WERI-Rb-1 (cell line): ENCODE data around the gene ADAT3.

Experiments
- DNase-seq: peaks from one replicate; pipeline ENCODE4 v3.0.0-alpha.2; 2020
- H3K27ac ChIP-seq: fragments of 250-450 bp; sonication (Bioruptor Pico); 2 replicates; pipeline ENCODE4 v1.5.1; 2020; ENCODE audit warnings: mild to moderate bottlenecking, moderate library complexity
- H3K27me3 ChIP-seq: fragments of 250-450 bp; sonication (Bioruptor Pico); 2 replicates; pipeline ENCODE4 v1.5.1; 2021; ENCODE audit warnings: mild to moderate bottlenecking, low read depth, moderate library complexity; ENCODE audit not compliant: insufficient read depth, severe bottlenecking
- H3K36me3 ChIP-seq: fragments of 250-450 bp; sonication (Bioruptor Pico); 2 replicates; pipeline ENCODE4 v1.5.1; 2020; ENCODE audit warnings: mild to moderate bottlenecking, moderate library complexity
- H3K4me3 ChIP-seq: 2 replicates; pipeline ENCODE4 v1.5.1; 2011; ENCODE audit warnings: low read depth, mild to moderate bottlenecking, control low read depth, low read length
- H3K9me3 ChIP-seq: fragments of 250-450 bp; sonication (Bioruptor Pico); 2 replicates; pipeline ENCODE4 v1.5.1; 2021; ENCODE audit warnings: mild to moderate bottlenecking, moderate library complexity; ENCODE audit not compliant: severe bottlenecking
- TF ChIP-seq, protein P1 (sequence below): IDR thresholded peaks from 2 replicates; pipeline ENCODE4 v1.5.1; 2011; ENCODE audit warnings: low read depth, mild to moderate bottlenecking, control low read depth, inconsistent platforms, low read length

Gene ADAT3

DNA sequence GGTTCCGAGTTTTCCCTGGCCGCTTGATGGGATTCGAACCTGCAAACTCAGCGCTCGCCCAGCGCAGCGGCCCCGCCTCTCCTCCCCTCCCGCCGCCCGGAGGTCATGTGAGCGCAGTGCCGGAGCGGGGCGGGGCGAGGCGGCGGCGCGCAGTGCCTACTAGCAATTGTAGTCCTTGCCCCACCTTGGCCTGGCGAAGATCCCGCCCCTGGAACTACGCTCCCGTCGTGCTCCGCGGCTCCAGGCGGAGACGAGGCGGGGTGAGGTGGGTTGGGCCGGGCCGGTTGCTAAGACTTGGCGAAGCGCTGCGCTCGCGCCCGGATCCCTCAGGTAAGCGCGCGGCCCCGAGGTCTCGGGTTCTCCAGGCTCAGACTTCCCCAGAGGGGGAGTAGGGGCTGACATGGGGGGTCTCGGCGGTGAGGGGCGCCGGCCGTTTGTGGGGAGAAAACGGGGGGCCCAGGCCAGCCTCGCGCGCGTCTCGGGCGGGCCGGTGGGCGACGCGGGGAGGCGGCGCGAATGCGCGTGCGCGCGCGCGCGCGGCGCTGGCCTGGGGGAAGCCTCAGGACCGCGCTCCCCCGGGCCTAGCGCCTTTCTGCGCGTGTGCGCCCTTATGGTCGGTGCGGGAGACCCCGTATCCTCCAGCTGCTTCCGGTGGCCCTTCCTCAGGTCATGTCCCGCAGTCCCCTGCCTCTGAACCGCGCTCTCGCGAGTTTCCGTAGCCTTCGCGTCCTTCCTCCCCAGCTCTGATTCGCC, at the start of gene ADAT3, which contains the start of gene SCAMP4:
TSS of gene ADAT3 (plus strand) at position 290 of the 753 bp plus-strand sequence. CDS start 6,649 bp downstream, outside the sequence.
TSS of gene SCAMP4 (plus strand) at position 290 of the 753 bp plus-strand sequence. CDS start 9,621 bp downstream, outside the sequence.
- peak; percentile 99 for DNase-seq
- Histone ChIP-seq H3K27me3 (no peaks in the 10 kb centered on the region), H3K36me3 (peaks cover 28% of the 10 kb centered on the region), H3K4me3 (peak within 1 kb of the TSS; percentile 43), H3K27ac (peak within 1 kb of the TSS; percentile 92), H3K9me3 (no peaks in the 10 kb centered on the region)
- TF ChIP-seq, protein P1, sequence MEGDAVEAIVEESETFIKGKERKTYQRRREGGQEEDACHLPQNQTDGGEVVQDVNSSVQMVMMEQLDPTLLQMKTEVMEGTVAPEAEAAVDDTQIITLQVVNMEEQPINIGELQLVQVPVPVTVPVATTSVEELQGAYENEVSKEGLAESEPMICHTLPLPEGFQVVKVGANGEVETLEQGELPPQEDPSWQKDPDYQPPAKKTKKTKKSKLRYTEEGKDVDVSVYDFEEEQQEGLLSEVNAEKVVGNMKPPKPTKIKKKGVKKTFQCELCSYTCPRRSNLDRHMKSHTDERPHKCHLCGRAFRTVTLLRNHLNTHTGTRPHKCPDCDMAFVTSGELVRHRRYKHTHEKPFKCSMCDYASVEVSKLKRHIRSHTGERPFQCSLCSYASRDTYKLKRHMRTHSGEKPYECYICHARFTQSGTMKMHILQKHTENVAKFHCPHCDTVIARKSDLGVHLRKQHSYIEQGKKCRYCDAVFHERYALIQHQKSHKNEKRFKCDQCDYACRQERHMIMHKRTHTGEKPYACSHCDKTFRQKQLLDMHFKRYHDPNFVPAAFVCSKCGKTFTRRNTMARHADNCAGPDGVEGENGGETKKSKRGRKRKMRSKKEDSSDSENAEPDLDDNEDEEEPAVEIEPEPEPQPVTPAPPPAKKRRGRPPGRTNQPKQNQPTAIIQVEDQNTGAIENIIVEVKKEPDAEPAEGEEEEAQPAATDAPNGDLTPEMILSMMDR, result no peak

DNA sequence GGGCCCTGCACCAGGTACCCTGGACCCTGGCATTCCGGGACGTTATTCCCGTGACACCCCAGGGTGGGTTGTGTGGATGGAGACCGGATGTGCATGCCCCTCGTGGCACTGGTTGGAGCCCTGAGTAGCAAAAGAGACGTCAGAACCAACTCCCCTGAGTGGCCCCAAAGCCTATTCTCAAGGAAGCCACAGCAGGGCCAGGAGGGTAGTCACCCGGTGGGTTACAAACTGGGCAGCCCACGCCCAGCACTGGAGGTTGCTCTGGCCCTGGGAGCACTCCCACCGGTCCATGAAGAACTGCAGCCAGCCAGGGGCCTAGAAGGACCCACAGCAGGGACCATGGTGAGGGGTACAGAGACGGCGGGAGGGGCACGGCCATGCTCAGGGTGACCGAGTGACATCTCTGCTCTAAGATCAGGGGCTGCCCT, 49.4 kb upstream of the ADAT3 start:
- DNase-seq, result no peak
- H3K36me3 ChIP-seq, result peaks cover 7% of the 10 kb centered on the region
- H3K4me3 ChIP-seq, result peak overlapping the region; percentile 42
- H3K9me3 ChIP-seq, result no peaks in the 10 kb centered on the region
- H3K27me3 ChIP-seq, result no peaks in the 10 kb centered on the region
- peak overlapping the region; percentile 96 for H3K27ac ChIP-seq
- TF ChIP-seq, protein P1, result no peak

DNA sequence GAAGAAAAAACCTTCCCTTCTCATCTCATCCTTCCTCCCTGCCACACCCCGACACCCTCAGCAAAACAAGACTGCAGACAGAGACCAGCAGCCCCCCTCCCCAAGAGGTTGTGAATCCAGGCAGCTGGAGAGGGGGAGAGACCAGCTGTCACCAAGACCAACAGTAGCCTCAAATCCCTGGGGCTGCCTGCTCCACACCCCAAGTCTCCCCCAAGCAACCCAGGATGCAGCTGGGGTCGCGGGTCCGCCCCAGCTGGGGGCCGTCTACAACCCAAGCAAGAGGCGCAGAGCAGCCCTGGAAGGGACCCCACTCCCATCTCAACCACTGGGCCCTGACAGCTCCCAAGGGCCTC, 48.9 kb upstream of the ADAT3 start:
- DNase-seq, result peak; percentile 64

DNA sequence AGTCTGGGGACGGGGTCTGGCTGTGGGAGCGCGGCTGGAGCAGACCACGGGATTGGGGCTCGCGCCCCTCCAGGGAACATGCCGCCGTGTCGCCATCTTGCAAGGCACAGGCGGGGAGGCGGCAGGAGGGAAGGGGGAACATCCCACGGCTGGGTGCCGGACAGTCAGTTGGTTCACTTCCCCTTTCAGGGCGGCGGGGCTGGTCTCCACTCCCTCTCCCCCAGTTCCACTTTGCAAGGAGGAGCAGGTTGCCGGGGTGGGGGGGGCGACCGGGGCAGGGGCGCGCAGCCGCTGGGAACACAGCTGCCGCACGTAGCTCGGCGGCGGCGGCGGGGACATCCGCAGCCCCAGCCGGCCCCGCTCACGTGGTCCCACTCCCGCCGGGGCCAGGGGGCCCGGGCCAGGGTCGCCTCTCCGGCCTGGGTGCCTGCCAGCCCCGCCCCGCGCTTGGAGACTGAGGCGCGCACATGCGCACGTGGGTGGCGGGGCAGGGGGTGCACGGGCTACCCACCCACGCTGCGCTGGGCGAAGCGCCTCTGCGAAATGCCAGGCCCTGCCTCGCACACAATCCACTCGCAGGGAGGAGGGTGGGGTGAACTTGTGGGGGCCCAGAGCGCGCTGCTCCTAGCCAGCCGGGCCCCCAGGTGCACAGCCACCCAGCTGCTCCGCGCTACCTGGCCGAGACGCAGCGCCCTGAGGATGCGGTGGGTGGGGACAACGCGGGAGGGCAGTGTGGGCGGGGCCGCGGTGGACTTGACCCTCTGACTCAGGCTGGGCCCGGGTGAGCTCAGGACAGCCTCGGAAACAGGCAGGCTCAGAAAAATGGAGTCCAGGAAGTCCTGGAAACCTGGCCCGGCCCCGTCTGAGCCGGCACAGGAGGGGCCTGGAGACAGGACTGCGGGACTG, 48.2 kb upstream of the ADAT3 start:
- peak; percentile 92 for DNase-seq
- TF ChIP-seq, protein P1, result no peak
- H3K9me3 ChIP-seq, result no peaks in the 10 kb centered on the region
- H3K36me3 ChIP-seq, result peaks cover 7% of the 10 kb centered on the region
- no peaks in the 10 kb centered on the region for H3K27me3 ChIP-seq
- peak overlapping the region; percentile 42 for H3K4me3 ChIP-seq
- H3K27ac ChIP-seq, result peak overlapping the region; percentile 96

More for the DNA sequence above, 48.9 kb upstream of the ADAT3 start:
- Histone ChIP-seq H3K36me3 (peaks cover 7% of the 10 kb centered on the region), H3K9me3 (no peaks in the 10 kb centered on the region), H3K27me3 (no peaks in the 10 kb centered on the region), H3K27ac (peak overlapping the region; percentile 96), H3K4me3 (peak overlapping the region; percentile 42)
- TF ChIP-seq, protein P1, result no peak

DNA sequence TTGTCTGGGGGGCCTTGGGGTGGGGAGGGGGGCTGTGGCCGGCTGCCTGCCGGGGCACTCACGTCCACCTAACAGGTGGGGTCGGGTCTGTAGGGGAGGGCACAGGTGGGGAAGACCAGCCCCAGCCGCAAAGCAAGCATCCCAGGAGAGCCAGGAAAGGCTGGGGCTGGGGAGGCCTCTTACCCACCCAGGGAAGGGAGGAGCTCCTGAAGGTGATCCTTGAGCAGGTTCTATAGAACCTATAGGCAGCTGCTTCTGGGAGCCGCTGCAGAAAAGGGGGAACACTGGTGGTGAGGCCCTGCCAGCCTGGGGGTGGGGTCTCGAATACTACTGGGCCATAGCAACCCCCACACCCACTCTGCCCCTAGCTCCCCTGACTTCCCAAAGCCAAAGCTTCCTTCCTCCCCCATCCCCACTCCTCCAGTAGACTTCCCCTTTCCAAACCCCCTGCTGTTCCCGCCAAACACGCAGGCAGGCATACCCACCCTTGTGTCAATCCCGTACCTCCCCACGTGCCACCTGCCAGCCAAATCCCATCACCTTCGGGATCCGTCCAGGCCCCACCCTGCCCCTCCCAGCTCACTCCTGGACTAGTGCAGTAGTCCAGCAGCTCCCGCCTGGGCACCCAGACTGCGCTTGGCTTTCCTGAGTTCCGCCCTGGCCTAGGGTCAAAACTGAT, 47.4 kb upstream of the ADAT3 start:
- H3K4me3 ChIP-seq, result peak overlapping the region; percentile 42
- H3K27ac ChIP-seq, result peak overlapping the region; percentile 96

More for the DNA sequence above, 47.4 kb upstream of the ADAT3 start:
- Histone ChIP-seq H3K9me3 (no peaks in the 10 kb centered on the region), H3K27me3 (no peaks in the 10 kb centered on the region), H3K36me3 (peaks cover 7% of the 10 kb centered on the region)
- no peak for DNase-seq
- TF ChIP-seq, protein P1, result no peak
